K562 (cell line): Measurements from ENCODE around the gene ZNF319. TPM values are rescaled to one million over a fixed set of nuclear protein-coding genes. Genes with fewer than 3 reads are reported as not detected.

Experiments
- ATAC-seq: fragments of 200-7000 bp; cut with Tn5 transposase; 3 replicates; pipeline ENCODE4 v1.9.1; 2020; ENCODE audit warnings: moderate library complexity
- BruUV-seq: library from RNA; stranded (reverse); fragments of 400-500 nt; replicated peaks from 2 replicates; lab custom pipeline; 2021; lab: Mats Ljungman, UMichigan
- CTCF ChIA-PET: fragments of 300-600 bp; formaldehyde crosslinking; extraction: SDS; loops from one replicate; lab custom pipeline; 2021; ENCODE audit warnings: low intra/inter-chr PET ratio; lab: Yijun Ruan, JAX
- POLR2A ChIA-PET: fragments of 300-600, 350-650 bp; sonication (Branson Sonifier 250); formaldehyde crosslinking; extraction: SDS; loops from one replicate; lab custom pipeline; 2021; ENCODE audit warnings: antibody characterized with exemption, inconsistent platforms; lab: Yijun Ruan, JAX
- DNase-seq, 4 experiments: peaks; one replicate each; pipeline versions ENCODE4 v3.0.0 to v3.0.0-alpha.2; 2011 to 2018; ENCODE audit warnings: low spot score in 3 of 4, mixed read lengths in 3 of 4; ENCODE audit errors: extremely low read depth in 1 of 4
- FAIRE-seq: peaks from 2 replicates; lab custom pipeline; 2011; peaks lifted over from hg19 to GRCh38; lab: Jason Lieb, UNC
- H2AFZ ChIP-seq: 2 replicates; pipeline ENCODE4 v1.6.0; 2011; ENCODE audit warnings: low read depth, low read length, control low read depth, inconsistent platforms
- H3K27ac ChIP-seq: fragments of 200-600 bp; 3 replicates; pipeline ENCODE4 v1.8.0; 2011; ENCODE audit warnings: low read depth, mild to moderate bottlenecking, control low read depth, inconsistent platforms, low read length, moderate library complexity, mixed read lengths; ENCODE audit errors: extremely low read depth
- H3K27me3 ChIP-seq, 2 experiments: fragments of 300-600 bp in 1 of 2; 2 replicates in 1 of 2; 3 replicates in 1 of 2; pipeline versions ENCODE4 v1.6.0 to v1.8.0; 2011; ENCODE audit warnings: inconsistent platforms in 2 of 2, low read length in 2 of 2, mild to moderate bottlenecking in 1 of 2, mixed read lengths in 1 of 2, moderate library complexity in 1 of 2; ENCODE audit not compliant: control insufficient read depth in 2 of 2, insufficient read depth in 2 of 2
- H3K36me3 ChIP-seq: fragments of 300-600 bp; 3 replicates; pipeline ENCODE4 v1.8.0; 2011; ENCODE audit warnings: mild to moderate bottlenecking, low read length, inconsistent platforms; ENCODE audit not compliant: control insufficient read depth, insufficient read depth
- H3K4me1 ChIP-seq, 2 experiments: fragments of 200-600 bp in 1 of 2; replicated peaks in 1 of 2; 2 replicates in 1 of 2; 3 replicates in 1 of 2; pipeline versions ENCODE4 v1.5.1 to v1.8.0; 2011; ENCODE audit warnings: inconsistent platforms in 2 of 2, low read length in 2 of 2, mild to moderate bottlenecking in 1 of 2, mixed read lengths in 1 of 2, moderate library complexity in 1 of 2; ENCODE audit not compliant: control insufficient read depth in 2 of 2, insufficient read depth in 2 of 2
- H3K4me2 ChIP-seq: 2 replicates; pipeline ENCODE4 v1.6.1; 2011; ENCODE audit warnings: low read length, control low read depth, inconsistent platforms, mixed read lengths; ENCODE audit not compliant: insufficient read depth
- H3K4me3 ChIP-seq: fragments of 200-600 bp; sonication (generic), shearing (Covaris generic); 2 replicates; pipeline ENCODE4 v1.5.1; 2016; ENCODE audit warnings: control low read depth, inconsistent platforms
- H3K79me2 ChIP-seq: fragments of 200-600 bp; 3 replicates; pipeline ENCODE4 v1.8.0; 2011; ENCODE audit warnings: low read length, inconsistent platforms; ENCODE audit not compliant: control insufficient read depth, insufficient read depth
- H3K9ac ChIP-seq, 2 experiments: 2 replicates each; pipeline versions ENCODE4 v1.6.0 to v1.6.1; 2011; ENCODE audit warnings: low read depth in 2 of 2, low read length in 2 of 2, control low read depth in 1 of 2, inconsistent platforms in 1 of 2, mild to moderate bottlenecking in 1 of 2, mixed read lengths in 1 of 2; ENCODE audit not compliant: insufficient read depth in 1 of 2
- H3K9me1 ChIP-seq: one replicate; pipeline ENCODE4 v1.6.0; 2011; ENCODE audit warnings: inconsistent platforms, mild to moderate bottlenecking, low read length, moderate library complexity; ENCODE audit not compliant: control insufficient read depth, insufficient read depth
- H3K9me3 ChIP-seq: replicated peaks from 2 replicates; pipeline ENCODE4 v1.5.1; 2011; ENCODE audit warnings: low read depth, low read length, inconsistent platforms; ENCODE audit not compliant: control insufficient read depth, insufficient read depth
- H4K20me1 ChIP-seq: replicated peaks from 2 replicates; pipeline ENCODE4 v1.6.1; 2011; ENCODE audit warnings: low read length, inconsistent platforms, mixed read lengths; ENCODE audit not compliant: control insufficient read depth, insufficient read depth
- IRF9 ChIP-seq: fragments of 450-650 bp; IDR thresholded peaks from 2 replicates; pipeline ENCODE4 v1.6.1; 2016; ENCODE audit warnings: missing biosample characterization, missing genetic modification characterization
- POLR2G ChIP-seq: fragments of 200-400 bp; formaldehyde crosslinking; IDR thresholded peaks from 2 replicates; pipeline ENCODE4 v1.6.1; 2017; ENCODE audit warnings: low read depth, mild to moderate bottlenecking, antibody characterized with exemption, low read length, moderate library complexity
- SP1 ChIP-seq: sonication (generic); formaldehyde crosslinking; IDR thresholded peaks from 2 replicates; pipeline ENCODE4 v1.8.1; 2022; ENCODE audit warnings: mild to moderate bottlenecking, missing genetic modification reagents
- WGBS: fragments of 100-300 bp; shearing (Covaris generic); methylation state at CpG from one replicate; pipeline ENCODE4 v1.1.6; 2016; ENCODE audit warnings: low coverage, mixed read lengths; ENCODE audit not compliant: insufficient coverage; ENCODE audit errors: missing lambda C conversion rate; 5-methylcytosine and 5-hydroxymethylcytosine counted together
- in situ Hi-C: fragments of 300-500 bp; cut with MboI; formaldehyde crosslinking; loops from 4 replicates; pipeline ENCODE4 v1.15.0; 2018; ENCODE audit warnings: inconsistent platforms, mixed read lengths
- intact Hi-C: fragments of 100-400 bp; cut with micrococcal nuclease; formaldehyde crosslinking; loops from 2 replicates; pipeline ENCODE4 v1.14.2; 2022
- polyA plus RNA-seq, 8 experiments: library from polyadenylated mRNA; depleted of rRNA in 4 of 8; stranded (reverse) in 5 of 8; unstranded in 3 of 8; fragments of >200 nt; fragmentation: Nextera tagmentation in 2 of 8; fragmentation: Illumina TruSeq in 1 of 8; extraction: Ambion mirVana in 2 of 8; extraction: Trizol in 1 of 8; gene quantifications; 2 replicates each; pipeline versions ENCODE4 v1.2.1 to v1.2.3, GENCODE V29; 2011 to 2014; ENCODE audit warnings: inconsistent platforms in 1 of 8, missing spikeins in 1 of 8
- total RNA-seq, 7 experiments: library from RNA; depleted of rRNA in 6 of 7; stranded (reverse); fragments of >200 nt in 6 of 7; fragmentation: Illumina TruSeq in 2 of 7; extraction: Trizol in 2 of 7; gene quantifications; 2 replicates each; pipeline versions ENCODE4 v1.2.1 to v1.2.3, GENCODE V29; 2011 to 2021; ENCODE audit warnings: low replicate concordance in 1 of 7

ZNF319 gene
- total and polyA plus RNA-seq, 9 of the 15 experiments (the other 6 are each of a cell fraction or from before 2014, with no cell fraction given), result 0.20 to 5.7 (median 1.4) TPM

- Histone ChIP-seq H3K4me3 (no peak overlapping the region), H3K4me2 (no peak overlapping the region), H3K9me1 (peaks cover 4% of the 10 kb centered on the region), H2AFZ (no peak overlapping the region), H4K20me1 (peaks cover 5% of the 10 kb centered on the region), H3K36me3 (peaks cover 20% of the 10 kb centered on the region; the same call in 2 of the 3 replicates), H3K27me3 (no peaks in the 10 kb centered on the region), H3K9me3 (no peaks in the 10 kb centered on the region), H3K4me1 (peaks cover 24 to 40% of the 10 kb centered on the region in 2 experiments; a peak in 4 of 5 replicates), H3K9ac (no peak overlapping the region), H3K79me2 (peaks cover 6% of the 10 kb centered on the region; the same call in 2 of the 3 replicates), H3K27ac (no peak overlapping the region)
- TF ChIP-seq POLR2G, result 0 out of 2 replicates have a peak, but pooled peaks have one; percentile 2
- no peak for TF ChIP-seq IRF9 (tag)
- TF ChIP-seq SP1, result no peak
- in situ Hi-C loops, result no loop called here
- POLR2A ChIA-PET, result interaction anchor here (0.7 to 1.1 kb wide), 3 partner anchors 12 to 100 kb away, joined by 3 to 5 read pairs (median 3); no protein-coding TSS in a partner anchor
- 89% methylated on average over 34 of the region's 36 CpGs for WGBS
- CTCF ChIA-PET, result no interaction called here
- DNase-seq (no peak), ATAC-seq (no peak), FAIRE-seq (no peak)
- no TSS peak for BruUV-seq
- intact Hi-C loops, result loop anchor here (10.0 kb wide), 1 partner anchor 353 kb away; no protein-coding TSS in a partner anchor
Observed at GRCh38 chr16:57997528-57998265, 2.8 kb downstream of the ZNF319 start.
